DMS 273 (cell line): ENCODE results near the gene MCF2L2.

ENCODE experiments used
- DNase-seq: peaks from one replicate; lab custom pipeline; 2025; ENCODE audit not compliant: unreplicated experiment; lab: John Stamatoyannopoulos, UW

Gene MCF2L2

DNA sequence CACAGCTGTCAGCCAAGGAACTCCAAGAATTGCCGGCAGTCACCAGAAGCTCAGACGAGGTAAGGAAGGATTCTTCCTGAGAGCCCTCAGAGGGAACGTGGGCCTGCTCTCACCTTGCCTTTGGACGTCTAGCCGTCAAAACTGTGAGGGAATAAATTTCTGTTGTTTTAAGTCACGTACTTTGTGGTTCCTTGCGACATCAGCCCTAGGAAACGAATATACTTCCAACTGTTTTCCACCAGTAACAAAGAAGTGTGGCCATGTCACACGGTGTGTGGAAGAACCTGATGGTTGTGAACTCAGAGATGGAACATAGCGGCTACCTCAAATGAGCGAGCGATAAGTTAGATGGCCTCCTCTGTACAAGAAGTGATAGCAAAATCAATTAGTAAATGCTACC, 216.3 kb downstream of the MCF2L2 start:
- no peak for DNase-seq

DNA sequence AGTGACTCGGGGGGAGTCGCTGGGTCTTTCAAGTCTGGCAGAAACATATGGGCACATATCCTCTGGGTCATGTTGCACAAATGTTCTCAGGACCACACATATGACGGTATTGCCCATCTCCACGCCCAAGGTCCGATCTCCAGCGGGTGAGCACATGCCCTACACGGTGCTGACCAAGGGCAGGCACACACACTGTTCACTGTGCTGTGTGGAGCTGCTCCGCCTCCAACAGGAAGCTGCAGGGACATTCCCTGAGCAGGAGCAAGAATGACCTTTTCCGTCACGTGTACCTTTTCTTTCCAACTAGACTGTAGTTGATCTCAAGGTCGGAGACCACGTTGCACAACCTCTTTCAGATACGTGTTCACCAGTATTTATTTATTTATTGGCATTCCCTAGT, 217.1 kb downstream of the MCF2L2 start:
- no peak for DNase-seq

DNA sequence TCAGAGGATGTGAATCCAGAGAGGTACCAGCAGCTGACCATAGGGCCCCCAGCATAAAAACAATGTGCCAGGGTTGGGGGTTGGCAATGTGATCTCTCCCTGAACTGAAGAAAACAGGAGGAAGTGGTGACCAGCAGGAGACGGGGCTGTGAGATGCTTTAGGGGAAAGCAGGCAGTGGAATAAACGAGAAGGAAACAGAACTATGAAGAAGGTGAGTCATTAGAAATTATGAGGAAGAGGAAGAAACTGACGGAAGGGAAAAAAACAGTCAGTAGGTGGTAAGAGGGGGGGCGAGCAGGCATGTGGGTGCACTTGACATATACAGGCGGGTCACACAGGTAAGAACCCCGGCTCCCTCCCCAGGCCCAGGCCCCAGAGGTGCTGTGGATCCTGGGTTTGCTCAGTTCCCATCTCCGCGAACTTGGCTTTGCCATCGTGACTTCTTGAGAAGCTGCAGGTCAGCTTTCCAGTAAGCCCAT, 217.5 kb downstream of the MCF2L2 start:
- no peak for DNase-seq

DNA sequence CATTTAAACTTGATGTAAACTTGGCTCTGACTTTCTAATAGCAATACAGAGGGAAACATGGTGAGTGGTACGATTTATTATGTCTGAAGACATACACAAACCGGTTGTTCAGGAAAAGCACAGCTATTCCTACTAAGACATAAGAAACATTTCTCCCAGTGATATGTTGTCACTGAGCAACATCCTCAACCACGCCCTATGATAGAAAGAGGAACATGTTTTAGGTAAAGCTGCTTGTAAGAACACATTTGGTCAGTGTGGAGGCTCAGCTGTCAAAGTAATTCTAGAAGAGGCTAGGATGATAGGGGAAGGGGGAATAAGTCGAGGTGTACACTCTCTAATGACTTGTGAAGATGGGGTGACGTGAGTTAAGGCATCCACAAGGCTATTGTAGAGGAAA, 218.1 kb downstream of the MCF2L2 start:
- no peak for DNase-seq

DNA sequence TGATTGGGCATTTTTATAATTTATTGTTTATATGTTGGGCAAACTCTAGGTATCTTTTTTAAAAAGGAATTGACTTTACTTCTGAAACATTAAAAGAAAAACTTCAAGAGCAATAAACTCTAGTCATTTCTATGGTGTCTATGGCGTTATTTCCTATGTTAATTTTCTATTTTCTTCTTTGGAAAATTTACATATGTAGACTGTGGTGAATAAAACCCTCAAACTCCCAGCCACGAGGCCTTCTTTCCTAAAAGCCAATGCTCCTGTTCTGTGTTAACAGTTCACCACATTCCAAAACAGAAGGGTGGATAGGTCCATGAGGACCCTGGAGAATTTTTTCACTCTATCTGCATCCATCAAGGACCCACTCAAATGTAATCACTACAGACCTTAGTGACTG, 219.6 kb downstream of the MCF2L2 start:
- DNase-seq = no peak

DNA sequence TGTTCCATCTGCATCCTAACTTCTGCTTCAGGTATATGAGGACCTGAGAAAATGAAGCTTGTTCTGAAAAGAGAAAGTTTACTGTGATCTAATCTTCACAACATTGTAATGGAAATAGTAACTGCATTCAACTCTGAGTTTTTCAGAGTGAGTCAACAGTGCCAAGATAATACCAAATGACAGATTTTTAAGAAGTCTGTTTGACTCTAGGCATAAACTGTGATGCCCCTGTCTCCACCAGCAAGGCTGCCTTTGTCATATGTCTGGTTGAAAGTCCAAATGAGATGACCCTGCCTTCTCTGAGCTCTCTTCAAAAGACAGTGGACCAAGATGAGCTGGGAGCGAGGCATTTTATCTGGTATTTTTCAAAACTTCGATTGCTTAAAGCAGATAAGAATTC, 220.2 kb downstream of the MCF2L2 start:
- DNase-seq = no peak

DNA sequence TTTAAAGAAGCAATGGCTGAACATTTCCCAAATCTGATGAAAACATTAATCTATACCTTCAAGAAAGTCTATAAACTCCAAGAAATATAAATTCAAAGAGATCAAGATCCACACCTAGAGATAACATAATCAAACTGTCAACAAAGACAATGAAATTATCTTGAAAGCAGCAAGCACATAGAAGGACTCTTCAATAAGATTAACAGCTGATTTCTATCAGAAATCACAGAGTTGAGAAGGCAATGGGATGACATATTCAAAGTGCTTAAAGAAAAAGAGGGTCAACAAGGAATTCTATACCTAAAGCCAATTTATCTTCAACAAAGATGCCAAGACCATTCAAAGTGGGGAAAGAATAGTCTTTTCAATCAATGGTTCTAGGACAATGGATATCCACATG, 224.7 kb downstream of the MCF2L2 start:
- no peak for DNase-seq

DNA sequence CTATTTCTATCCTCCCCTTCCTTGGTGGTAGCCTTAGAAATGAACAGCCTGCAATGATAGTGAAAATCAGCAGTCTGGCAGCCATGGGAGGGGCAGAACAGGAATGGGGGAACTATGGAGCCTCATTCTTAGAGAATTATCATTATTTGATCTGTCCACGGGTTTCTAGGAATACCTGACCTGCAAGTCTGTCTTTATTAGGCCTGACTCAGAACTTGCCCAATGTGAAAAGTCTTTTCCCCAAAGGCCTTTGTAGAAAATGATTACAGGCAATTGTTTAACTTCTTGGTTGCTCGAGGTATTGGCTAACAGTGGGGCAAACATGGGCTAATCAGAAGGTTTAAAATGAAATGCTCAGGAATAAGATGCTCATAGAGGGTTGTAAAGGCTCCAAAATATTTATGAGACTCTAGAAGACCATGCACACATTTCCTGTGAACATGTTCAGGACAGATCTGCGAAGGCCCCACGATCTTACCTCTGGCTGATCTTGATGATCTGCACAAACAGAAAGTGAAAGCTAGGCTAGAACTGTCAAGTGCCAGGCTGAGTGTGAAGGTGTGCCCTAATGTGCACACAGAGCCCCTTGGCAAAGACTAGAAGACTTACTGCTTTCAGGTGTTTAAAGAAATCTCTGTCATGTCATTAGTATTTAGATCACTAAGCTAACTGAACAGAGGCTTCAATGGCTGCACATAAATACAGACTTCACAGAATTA, 226.3 kb downstream of the MCF2L2 start:
- no peak for DNase-seq

DNA sequence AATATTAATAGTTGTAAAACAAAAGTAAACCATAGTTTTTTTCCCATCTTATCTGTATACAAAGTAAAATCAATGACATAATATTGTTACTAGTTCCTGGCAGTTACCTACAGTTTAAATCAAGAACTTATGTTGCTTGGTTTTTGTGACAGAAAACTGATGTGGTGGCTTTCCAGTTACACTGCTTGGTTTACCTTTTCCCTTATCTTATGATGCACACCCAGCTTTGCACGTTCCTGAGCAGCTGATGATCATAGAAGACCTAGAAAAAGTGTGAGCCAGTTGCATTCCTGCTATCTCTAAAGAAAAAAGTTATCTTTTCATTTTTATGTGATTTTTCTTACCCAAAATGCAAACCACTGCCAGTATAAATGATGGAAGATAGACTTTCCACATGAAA, 229.5 kb downstream of the MCF2L2 start:
- DNase-seq = no peak

DNA sequence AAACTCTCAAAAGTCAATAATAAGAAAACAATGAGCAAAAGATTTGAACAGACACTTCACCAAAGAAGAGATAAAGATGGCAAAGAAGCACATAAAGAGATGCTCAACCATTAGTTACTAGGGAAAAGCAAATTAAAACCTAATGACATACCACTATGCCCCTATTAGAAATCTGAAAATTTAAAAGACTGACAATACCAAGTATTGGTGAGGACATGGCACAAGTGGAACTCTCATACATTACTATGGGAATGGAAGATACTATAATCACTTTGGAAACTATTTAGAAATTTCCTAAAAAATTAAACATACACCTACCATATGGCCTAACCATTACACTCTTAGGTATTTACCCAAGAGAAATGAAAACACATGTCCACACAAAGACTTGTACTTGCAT, 230.7 kb downstream of the MCF2L2 start:
- no peak for DNase-seq

DNA sequence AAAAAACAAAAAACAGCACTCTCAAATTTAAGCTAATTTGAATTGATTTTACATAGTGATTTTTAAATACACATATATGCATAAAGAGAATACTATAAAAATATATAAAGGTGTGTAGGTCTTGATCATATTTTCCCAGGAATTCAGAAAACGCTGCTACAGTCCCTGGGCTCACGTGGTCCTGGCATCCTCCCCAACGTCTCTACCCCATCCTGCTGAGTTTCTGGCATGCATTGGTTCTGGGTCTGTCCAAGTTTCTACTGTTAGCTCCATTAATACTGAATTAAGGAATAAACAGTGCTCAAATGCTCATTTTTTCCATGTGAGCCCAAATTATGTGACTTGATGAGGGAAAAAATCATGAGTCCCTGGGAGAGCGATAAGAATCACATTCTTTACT, 233.2 kb downstream of the MCF2L2 start:
- DNase-seq = no peak

DNA sequence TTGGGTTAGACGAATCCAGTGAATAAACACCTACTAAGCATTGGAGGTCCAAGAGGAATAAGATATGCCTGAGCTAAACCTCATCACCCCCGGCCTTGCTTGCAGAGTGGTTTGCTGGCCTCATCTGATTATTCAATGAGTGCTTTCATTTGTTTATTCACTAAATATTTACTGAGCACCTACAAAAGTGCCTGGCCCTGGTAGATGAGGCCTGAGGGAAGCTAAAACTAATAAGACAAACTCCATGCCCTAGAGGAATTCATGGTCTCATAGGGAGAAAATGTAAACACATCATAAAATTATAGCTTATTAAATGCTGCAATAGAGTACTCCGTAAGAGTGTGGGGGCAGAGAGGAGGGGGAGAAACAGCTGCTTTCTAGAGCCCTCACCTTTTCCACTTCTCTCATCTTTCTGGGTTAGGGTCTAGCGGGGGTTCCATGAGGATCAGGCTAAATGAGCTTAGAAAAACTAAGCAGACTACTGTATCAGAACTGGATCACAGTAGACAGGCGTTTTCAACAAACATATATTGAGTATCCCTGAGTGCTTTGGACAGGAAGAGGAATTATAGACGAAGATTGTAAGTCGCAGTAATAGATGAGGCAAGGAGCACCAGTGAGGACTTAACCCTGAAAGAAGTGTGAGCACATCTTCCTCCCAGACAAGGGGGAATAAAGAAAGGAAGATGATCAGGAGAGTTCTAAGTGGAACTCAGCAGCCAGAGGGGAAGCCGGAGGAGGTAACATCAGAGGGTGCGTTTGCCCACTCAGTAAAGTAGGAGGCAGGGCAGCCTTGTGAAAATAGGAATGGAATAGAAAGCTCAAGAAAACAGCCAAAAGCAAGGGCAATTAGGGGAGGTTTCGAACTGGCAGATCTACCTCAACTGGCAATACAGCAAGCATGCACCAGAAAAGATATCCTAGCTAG, 234.4 kb downstream of the MCF2L2 start:
- no peak for DNase-seq

DNA sequence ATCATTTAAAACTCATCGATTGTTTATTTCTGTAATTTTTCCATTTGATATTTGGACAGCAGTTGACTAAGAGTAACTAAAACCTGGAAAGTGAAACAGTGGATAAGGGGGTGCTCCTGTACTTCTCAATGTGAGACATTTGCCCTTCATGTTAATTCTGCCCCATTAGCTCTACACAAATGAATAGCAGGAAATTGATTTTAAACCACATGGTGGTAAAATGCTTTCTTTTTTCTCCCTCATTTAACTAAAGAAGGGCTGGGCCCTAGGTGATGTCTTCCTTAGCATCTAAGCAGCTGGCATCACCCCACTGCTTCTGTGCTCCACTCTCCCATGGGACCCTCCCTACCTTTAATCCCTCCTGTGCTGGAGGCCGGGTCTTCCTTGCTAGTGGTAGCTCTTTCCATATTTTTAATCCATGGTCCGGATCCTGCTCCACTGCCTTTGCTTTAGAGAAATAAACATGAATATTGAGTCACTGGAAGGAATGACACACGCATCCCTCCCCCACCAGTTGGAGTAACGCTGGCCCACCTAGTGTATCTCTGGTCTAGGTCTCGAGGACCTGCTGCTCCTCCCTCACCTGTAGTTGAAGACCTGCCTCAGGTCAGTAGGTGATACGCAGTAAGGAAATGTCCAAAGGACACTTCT, 235.6 kb downstream of the MCF2L2 start:
- no peak for DNase-seq

DNA sequence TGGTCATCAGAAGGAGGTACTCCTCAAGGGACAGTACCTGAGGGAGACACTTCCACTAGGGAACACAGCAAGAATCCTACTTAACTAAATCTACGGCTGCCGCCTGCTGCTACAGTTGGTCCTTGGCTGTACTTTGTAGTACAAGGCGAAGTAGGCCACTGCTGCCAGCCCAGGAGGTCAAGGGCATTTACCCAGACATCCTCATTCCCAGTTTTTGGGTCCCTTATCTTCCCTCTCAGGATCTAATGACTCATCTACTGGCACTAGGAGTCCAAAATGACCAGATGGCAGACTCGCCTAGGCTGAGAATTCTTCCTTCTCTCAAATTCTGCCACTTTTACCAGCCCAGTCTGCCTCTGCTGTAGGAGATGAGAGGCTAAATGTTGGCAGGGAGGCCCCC, 238.8 kb downstream of the MCF2L2 start:
- DNase-seq = peak; percentile 54

DNA sequence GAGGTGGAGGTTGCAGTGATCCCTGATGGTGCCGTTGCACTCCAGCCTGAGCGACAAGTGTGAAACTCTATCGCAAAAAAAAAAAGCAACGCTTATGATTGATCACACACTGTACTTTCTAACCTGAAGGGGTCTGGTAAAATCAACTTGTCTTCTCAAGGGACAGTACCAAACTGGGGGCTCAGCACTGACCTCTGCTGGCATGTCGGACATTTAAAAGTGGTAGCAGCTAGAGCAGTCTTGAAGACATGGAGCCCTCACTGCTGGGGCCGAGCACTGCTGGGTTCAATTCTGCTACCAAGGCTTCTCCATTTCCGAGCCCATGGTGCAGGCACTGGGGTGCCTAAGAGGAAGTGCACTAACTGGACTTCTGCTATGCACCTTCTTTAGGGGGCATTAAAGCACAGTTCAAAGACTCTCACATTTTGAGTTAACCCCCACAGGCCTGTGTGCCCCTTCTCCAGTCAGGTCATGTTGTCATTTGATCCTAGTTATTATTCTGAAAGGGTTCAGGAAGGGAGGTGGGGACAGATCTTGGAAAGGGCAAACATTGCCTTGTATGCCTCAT, 239.4 kb downstream of the MCF2L2 start:
- DNase-seq = peak; percentile 61

DNA sequence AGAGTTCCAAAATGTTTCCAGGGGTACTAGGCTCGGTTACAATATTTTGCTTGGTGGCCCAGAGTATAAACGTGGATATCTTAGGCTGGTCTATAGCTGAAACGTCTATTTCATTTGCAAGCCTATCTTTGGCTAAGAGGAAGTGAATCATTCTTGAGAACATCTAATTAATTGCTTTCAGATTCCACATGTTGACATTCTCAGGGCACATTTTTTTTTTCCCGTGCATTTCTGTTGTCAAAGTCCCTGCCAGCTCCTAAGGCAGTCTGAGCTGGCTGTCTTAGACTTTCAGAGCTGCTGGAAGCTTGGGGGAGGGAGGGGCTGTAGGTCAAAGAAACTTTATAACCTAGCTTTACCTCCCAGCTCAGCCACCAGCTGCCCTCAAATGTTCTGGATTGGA, 242.7 kb downstream of the MCF2L2 start:
- no peak for DNase-seq

DNA sequence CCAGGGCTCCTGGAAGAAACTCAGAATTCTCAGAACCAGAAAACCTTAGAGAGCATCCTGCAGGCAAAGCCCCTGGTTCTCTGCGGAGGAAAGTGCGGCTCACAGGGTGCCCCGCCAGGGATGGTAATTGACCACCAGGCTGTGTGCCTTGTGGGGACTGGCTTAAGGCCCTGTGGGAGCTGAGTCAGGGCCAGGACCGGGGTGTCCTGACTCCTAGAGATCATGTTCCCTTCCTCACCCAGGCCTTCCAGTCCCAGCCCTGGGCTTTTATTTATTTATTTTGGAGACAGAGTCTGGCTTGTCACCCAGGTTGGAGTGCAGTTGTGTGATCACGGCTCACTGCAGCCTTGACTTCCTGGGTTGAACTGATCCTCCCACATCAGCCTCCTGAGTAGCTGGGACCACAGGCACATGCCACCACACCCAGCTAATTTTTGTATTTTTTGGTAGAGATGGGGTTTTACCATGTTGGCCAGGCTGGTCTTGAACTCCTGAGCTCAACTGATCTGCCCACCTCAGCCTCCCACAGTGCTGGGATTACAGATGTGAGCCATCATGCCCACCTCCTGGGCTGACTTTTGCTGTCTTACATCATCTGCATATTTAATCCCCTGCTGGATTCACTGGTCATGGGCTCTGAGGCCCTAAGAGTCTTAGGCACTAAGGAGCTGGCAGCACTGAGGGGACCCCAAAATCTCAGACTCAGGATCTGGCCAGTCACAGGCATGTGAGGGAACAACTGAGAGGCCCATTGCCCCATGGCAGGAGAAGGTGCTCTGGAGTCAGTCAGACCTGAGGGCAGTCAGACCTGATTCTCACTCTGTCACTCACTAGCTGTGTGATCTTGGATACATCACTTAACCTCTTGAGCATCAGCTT, 245.4 kb downstream of the MCF2L2 start:
- DNase-seq = no peak

DNA sequence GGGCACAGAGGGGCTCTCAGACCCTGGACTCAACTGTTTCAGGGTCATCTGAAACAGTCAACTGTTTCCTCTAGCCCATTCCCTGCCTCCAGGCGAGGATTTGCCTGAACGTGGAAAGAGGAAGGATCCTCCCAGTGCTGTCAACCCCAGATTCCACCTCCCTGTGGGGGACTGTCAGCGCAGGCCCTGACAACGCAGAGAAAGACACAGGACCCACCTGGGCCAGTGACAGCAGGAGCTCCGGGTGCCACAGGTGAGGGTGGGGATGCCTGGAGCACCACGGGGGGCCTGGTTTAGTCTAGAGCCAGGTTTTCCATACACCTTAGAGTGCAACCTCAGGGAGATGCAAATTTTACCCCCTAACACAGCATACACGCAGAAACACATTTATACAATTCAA, 246.3 kb downstream of the MCF2L2 start:
- DNase-seq = no peak

DNA sequence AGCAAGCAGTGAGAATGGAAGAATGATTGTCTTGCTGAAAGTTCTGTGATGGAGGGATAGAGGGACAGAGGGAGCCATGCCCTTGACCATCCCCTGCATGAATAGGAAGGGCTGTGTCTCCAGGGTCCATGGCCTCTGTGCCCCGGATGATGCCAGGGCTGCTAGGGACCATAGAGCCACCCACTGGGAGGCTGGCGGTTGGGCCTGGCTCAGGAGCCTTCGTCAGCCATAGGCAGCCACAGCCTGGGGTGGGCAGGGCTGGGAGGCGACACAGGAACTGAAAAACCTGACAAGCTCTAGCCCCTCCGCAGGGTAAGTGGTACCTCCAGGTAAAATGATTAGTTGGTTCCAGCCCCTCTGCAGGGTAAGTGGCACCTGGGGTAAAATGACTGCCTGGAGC, 246.8 kb downstream of the MCF2L2 start:
- DNase-seq = no peak

DNA sequence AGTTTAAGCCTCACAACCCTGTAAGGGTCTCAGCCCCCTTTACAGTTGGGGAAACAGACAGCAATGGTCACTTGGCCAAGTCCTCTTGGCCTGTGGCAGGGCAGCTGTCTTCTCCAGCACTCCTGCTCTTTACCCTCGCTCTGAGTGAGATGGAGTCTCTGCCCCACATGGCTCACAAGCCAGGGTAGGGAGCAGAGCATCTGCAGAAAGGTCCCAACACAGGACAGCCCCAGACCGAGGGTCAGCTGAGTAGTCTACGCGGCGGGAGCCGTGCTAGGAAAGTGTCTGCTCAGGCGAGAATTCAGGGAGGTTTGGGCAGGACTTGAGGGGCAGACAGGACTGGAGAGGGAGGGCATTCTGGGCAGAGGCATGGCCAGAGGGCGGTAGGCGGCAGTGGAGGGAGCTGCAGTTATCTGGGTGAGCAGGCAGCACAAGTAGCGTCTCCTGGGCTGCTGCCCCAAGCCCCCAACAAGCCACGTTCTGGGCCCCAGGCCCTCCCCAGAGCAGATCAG, 247.6 kb downstream of the MCF2L2 start:
- DNase-seq = no peak
